ENCODE data around the gene SSTR4.

Gene SSTR4

DNA sequence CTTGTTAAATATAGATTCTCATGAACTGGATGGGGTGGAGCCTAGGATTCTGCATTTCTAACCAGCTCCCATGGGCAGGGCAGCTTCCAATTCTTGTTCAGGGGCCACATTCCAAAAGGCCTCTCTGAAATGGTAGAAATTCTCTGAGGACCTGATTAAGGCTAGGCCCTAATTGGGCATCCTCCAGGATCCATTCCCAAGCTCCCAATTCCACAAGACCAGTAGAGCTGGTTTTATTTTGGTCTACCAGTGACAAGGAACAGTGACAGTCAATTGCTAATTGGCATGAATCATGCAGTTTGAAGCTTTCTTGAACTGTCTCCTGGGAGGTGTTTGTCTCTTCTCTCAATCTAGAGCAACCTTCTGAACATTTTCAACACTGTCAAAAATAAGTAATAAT is 11.3 kb downstream of the SSTR4 start:
- no peak for DNase-seq

DNA sequence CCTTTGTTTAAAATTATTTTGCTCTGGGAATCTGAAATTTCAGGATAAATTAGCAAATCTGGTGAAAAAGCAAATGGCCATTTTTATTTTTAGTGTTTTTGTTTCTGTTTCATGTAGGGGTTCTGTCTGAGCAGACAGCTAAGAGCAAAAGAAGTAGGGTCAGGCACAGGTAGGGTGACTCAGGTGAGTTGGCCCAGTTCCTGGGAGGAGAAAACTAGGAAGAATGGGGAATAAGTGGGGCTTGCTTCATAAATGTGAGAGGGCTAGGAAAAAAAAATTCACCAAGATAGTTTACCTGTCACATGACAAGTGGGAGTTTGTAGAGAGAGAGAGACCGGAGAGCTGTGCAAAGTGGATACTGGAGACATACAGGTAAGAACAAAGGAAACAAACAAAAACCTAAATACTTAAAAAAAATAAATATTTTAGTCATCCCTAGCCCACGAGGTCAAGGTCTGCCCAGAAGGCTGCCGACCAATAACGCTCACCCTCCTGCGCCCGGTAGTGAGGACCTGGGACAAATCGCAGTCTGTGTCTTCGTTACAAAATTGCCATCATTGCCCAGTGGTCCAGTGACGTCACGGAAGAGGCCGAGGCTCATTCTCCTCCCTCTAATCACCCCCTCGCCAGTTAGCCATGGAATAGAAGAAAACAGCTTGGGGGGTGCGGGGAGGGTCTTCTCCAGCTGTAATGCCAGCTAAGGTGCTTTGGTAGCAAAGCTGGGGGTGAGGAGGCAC is 12.1 kb downstream of the SSTR4 start:
- no peak for DNase-seq

DNA sequence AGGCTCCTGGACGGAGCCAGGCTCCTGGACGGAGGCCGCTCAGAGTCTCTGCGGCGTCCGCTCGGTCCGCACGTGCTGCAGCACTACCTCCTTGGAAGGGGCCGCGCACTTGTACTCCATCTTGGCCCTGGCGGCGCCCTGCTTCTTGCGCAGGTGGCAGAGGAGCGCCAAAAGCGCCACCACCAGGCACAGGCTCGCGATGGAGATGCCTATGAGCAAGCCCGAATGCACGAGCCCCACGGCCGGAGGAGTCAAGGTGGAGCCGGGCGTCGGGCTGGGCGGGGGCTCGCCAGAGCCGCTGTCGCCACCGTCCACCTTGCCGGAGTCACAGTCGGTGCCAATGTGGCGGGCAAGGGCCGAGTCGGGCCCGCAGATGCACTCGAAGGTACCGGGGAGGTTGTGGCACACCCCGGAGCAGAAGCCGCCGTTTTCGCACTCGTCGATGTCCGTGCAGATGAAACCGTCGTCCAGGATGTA is 12.7 kb downstream of the SSTR4 start:
- peak in 2 of 4 experiments; percentile 47 to 50 for DNase-seq

DNA sequence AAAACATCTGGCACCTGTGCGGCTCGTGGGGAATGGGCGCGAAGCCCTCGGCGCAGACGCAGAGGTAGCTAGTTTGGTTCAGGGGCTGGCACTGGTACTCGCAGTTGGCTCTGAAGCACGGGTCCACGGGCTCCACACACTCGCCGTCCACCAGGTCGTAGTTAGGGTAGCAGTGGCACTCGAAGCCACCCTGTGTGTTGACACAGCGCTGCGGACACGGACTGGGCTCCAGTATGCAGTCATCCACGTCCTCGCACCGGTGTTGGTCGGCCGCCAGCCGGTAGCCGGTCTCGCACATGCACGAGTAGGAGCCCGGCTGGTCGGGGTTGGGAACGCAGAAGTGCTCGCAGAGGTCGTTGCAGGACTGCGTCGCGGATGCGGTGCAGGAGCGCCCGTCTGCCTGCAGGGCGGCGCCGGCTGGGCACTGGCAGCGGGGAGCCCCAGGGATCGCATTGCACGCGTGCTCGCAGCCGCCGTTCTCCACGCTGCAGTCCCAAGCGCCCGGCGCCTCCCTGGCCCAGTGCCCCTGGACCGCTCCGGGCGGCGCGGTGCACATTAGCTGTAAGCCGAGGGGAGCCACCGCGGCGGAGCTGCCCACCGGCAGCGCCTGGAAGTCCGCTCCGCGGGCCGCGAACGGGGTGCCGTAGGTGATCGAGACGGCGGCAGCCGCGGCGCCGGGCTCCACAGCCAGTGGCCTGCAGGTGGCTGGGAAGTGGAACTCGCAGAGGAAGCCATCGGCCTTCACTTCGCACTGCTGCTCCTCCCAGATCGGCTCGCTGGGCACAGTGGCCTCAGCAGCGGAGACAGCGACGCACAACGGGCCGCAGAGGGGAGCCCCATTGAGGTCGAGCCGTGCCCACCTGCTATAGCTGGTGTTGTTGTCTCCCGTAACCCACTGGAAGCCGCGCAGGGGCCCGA is 13.4 kb downstream of the SSTR4 start:
- DNase-seq = peak; percentile 79 to 91 (median 86)

DNA sequence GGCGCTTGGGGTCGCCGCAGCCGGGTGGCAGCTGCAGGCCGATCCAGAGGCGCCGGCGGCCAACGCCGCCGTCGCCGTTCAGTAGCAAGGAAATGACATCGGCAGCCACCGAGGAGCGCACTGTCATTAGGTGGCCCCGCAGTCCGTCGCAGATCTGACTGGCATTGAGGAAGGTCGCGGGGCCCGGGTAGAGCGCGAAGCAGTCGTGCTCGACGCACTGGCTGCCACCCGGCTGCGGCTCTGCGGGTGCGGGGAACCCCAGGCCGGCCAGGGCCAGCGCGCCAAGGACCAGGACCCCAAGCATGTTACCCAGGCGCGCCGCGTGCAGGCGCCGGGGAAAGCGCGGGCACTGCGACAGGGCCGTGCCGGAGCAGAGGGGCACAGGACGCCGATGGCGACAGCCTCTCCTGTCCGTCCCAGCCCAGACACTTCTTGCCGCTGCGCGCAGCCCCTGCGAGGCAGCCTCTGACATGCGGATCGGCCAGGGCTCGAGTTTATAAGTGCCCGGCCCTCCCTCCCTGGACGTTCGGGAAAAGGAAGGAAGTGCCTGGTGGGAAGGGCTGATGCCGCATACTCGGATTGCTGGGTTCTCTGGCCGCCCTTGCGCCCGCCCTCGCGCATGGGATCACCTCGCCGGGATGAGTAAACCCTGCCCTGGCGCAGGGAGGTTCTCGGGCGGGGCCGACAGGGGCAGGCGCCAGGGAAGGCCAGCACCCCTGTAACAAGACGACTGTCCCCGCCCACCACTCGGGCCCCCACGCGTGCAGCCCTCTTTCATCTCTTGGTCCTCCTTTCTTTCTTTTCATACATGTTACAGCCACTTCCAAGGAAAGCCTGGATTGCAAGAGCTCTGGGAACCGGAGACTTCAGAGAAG is 14.3 kb downstream of the SSTR4 start, which contains the start of gene THBD:
Gene THBD, minus strand, starts transcription at position 472 of the 875 bp plus-strand sequence. Its CDS starts 168 bp downstream, at position 304.
- DNase-seq = peak; percentile 90 to 94 (median 94)

DNA sequence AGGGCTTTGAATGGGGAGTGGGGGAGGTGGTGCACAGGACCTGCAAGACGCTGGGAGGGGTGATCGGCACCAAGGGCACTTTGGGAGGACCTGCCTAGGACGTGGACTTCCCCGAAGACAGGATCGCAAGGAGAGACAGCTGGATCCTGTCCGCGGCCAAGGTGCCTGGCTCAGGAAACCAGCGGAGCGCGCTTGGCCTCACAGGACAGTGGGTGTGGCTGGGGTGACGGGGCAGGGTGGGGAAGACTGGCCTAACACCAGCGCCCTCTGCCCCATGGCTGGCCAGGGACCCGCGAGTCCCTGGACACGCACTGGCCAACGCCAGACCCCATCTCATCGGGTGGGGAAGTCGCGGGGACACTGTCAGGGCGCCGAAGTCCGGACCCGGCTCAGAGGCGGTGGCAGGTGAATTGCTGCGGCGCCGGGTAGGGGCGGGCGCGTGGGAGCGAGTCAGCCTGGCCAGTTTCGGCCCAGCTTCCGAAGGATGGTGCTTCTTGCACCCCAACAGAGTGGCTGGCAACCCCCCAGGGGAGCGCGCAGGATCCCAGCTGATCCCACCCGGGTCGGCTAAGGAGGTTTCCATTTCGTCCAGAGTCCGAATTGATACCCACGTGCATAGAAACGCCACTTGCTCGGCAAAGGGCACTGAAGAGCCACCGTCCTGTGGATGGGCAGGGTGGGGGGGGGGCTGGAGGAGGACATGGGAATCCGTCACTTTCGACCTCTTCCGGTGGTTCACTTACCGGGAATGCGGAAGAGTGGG is 15.1 kb downstream of the SSTR4 start:
- peak; percentile 37 to 77 (median 63) for DNase-seq

DNA sequence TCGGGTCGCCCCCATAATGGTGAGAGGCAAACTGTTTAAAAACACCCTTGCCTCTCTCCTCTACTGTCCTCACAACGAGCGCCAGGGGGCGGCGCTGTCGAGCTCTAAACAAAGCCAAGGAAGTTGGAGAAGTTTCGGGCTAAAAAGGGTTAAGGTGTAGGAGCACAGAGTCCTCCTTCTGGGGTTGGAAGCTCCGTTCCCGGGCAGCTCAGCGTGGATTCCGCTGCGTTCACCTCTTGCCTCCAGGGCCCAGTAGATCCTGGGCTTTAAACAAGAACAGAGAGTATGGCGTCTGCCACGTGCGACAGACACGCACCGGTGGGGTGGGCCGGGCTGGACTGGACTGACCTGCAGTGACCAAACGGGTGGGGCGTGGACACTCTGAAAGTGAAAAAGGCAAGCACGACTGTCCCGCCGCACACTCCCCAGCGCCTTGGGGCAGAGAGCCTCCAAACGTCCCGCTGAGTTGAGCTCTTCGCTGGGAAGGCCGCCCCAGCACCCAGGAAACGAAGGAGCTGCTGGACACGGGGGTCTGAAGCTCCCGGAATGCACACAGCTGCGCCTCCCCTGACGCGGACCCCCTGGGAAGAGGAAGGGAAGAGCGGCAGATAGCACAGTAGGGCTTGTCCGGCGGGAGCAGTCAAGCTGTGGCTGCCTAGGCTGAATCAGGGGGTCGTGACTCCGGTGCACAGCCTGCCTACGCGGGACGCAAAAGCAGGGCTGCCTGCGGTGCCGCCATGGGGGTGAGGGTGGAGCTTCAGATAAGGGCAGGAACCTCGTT is 15.9 kb downstream of the SSTR4 start:
- peak; percentile 94 to 96 (median 96) for DNase-seq

DNA sequence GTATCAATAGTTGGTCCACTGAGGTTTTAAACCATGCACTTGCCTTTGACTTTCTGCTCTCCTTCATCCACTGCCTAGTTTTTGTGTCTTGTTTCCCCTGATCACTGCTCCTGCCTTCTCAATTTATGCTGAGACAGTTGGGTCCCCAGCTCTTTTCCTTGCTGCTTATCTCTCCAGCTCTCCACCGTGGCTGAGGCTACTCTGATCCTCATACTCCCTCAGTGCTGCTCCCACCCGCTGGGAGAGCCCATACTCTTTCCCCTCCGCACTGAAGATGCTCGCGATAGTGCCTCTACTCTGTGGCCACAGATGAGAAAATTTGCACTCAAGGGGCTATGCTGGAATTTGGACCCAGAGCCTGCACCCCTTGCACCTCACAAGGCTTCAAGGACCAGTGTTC is 17.8 kb downstream of the SSTR4 start:
- DNase-seq = no peak

DNA sequence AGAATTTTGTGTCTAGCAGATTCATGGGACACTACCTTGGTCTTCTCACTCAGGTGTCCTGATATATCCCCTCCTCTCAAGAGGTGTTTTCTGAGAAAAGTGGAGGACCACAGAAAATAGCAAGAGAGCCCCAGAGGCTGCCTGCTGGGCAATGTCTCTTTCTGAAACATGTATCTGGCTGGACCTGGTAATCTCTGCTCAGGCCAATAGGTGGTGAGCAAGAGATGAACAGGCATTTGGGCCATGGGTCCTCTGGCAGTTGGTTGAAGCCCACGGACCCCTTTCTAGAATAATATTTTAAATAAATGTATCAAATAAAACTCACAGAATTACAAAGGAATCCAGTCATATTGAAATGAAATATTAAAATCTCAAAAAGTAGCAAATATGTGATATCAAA is 23.1 kb downstream of the SSTR4 start:
- DNase-seq = no peak

DNA sequence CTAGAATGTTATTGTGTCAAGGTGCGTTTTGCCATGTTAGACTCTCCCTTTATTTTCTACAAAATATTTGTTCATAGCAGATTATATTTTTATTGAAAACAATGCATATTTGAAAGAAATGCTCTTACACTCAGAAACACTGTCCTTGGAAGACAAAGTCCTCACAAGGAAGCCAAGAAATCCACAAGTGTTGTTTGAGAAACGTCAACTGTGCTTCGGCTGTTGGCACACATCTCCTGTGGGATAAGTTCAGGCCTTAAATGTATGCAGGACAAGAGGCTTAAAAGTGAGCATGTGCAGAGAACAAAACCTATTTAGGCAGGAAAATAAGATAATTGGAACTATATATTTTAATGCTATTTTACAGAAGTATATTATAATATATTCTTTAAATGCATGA is 23.9 kb downstream of the SSTR4 start:
- no peak for DNase-seq

DNA sequence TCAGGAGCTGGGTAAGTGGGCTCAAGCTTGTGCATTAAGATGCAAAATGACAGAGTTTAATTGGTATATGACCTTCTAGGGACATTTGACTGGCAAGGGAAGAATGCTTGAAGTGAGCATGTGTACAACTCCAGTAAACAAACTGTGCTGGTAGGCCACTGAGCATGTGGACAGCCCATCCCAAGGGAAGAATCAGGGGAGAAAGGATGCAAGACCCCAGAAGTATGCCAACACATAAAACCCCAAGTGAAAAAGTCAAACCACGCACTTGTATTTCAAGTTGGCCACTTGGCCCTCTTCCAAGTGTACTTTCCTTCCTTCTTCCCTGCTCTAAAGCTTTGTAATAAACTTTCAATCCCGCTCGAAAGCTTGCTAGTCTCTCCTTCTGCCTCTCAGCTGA is 24.7 kb downstream of the SSTR4 start:
- peak in 3 of 4 experiments; percentile 44 to 68 (median 50) for DNase-seq

DNA sequence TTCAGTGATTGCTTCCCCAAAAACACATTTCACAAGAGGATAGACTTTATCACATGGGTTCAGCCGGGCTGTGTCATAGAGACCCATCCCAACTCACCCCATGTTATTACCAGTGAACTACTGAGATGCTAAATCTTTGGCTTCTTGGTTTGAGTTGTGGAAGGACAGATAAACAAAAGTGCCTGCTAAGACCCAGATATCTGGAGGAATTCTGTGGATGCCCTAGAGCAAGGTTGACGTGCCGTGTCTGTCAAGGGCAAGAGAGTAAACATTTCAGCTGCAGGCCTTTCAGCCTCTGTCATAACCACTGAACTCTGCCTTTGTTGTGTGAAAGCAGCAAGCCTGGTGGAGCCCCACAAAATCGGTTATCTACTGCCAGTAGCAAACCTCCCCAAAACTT is 25.5 kb downstream of the SSTR4 start:
- no peak for DNase-seq

DNA sequence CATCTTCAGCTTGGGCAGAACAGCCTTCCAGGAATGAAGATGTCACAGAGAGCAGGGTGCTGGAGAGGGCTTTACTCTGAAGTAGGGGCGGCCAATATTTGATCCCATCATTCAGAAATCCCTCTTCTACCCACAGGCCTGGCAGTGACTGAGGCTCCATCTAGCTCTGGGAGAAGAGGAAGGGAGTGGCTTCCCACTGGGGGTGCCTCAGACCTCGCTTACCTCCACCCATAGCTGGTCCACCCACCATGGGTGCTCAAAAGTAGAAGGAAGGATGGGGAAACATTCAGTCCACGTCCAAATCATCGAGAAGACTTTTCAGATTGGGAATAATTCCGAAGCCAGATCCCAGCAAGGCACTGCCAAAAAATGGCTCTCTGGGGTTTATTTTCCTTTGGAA is 26.1 kb downstream of the SSTR4 start:
- DNase-seq = no peak

DNA sequence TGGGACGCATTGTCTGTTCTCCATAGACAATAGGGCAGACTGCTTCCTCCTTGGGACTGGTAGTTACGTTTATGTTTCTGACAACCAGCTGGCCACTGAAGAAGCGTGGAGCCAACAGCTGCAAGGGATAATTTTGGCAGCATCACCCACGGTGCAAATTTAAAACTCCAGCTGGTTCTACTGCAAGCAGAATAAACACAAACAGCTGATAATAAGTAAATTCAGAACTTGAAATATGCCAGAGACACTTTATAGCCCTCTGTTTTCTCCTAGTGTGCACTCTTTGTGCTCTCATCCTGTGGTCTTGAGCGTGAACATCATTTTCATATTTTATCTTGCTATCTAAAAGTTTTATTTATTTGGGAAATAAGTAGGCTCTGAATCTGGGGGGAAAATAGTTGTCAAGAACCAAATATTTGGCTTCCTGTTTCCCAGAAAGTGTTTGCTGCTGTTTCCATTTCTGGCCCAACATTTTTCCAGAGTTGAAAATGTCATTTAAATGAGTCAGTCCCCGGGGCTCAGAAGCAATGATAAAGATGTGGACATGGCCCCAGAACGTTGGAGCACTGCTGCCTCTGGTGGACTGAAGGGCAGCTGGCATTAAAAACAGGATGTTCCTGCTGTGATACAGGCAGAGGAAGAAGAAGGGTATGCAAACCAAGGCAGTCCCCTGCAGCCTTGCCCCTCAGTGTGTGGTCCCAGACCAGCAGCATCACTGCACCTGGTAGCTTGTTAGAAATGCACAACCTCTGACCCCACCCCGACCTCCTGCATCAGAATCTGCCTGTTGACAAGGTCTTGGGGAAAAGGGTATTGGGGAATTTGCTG is 26.8 kb downstream of the SSTR4 start:
- DNase-seq = peak; percentile 53 to 80 (median 74)

DNA sequence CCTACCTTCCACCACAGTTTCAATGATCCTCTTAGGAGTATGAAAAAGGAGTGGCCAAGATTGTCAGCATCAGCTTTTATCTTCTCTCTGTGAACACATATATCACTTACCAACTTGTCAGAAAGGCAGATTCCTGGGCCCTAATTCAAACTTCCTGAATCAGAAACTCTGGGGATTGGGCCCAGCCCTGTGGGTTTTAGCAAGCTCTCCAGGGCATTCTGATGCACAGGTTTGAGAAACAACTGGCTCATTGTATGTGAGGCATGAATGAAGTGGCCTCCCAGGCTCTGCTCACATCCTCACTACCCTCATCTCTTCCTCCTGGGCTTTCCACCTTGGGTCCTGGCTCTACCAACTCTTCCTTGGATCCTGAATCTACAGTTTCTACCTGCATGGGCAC is 27.5 kb downstream of the SSTR4 start:
- DNase-seq = no peak

DNA sequence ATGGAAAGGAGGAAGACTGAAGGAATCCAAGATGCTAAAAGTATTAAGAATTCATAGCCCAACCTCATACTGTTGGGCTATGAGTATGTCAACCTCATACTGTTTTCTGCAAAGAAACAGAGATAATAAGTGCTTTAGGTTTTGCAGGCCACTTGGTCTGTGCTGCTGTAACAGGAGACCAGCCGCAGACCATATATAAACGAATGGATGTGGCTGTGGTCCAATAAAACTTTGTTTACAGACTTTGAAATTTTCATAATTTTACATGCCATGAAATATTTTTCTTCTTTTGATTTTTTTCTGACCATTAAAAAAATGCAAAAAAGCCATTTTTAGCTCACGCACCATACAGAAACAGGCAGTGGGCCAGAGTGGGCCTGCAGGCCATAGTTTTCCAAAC is 28.1 kb downstream of the SSTR4 start:
- no peak for DNase-seq

DNA sequence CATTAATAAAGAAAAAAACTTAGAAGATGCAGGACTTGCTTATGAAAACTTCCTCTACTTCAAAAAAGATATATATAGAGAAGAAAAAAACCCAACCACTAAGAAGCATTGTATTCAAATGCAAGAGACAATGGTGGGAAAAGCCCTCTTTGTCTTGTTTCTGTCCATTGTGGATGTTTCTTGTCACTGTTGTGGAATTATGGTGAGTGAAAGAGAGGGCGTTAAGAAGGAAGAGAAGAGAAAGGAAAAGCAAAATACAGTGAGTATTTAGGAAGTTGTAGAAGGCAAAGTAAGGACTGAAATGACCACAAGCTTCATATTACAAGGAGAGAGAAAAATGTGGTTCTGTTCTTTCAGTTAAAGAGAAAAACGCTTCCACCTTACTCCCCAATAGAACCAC is 28.5 kb downstream of the SSTR4 start:
- DNase-seq = peak in 1 of 4 experiments; percentile 37

DNA sequence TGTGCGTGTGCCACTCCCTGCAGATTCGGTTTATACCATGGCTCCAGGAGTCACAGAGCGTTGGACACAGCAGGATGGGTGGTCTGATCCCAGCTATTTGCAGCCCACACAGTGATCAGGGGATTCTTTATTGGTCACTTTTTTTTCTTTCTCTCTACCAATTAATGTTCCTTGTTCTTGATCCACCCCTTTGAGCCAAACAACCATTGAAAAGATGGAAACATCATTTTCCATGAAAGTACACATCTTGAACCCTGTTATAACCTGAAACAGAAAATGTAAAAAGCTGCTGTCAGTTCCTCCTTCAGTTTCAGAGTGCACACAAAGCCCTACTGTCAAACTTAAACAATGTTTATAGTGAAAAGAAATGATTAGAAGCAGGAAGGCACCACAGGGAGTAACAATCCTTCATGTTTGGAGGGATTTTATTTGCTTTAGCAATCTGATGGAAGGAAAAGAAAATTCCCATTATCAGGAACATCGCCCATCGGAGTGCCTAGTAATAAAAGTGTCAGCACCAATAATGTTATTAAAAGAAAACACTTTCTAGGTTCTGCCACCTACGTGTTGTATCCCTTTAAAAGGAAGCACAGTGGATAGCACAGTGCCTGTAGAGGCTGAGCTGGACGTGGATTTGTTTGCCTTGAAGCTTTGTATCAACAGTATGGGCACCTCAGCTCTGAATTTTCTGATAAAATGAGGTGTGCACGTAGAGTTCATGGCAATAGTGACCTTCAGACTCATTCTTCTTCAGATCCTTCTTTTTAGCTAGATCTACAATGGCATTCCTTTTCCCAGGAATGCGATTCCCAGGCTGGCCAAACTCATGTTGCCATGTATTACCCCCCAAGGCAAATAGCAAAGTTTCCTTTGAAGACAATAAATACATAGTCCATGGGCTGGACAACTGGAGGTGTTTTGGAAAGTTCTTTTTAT is 30.4 kb downstream of the SSTR4 start:
- no peak for DNase-seq

DNA sequence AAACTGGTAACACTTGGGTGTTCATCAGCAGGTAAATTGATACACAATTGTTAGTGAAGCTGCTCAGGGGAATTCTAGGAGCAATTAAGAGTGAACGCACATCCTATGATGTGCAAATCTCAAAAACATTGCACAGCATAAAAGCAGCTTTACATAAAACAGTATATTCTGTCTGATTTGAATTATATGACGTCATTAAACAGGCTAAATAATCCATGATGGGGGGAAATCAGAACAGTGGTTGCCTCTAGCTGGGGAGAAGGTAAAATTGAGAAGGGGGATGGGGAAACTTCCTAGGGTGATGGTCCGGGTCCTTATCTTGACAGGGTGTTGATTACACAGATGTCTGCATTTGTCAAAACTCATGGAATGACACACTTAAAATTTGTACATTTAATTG is 31.7 kb downstream of the SSTR4 start:
- no peak for DNase-seq

All from suppressor macrophage (primary cell).